ENCODE results near the gene EIF5A.
"Not testable (repeated sequence)": the region's sequence is repeated elsewhere in the genome, so short reads cannot be mapped to it uniquely, and the experiment has no call there.

EIF5A gene

GRCh38 chr17:7330638-7331015 is 23.2 kb downstream of the EIF5A start:
- DNase-seq (ENCODE audit: low spot score): no peak

- no peak for DNase-seq (ENCODE audit: low spot score)
Measured at GRCh38 chr17:7332111-7332510, 24.7 kb downstream of the EIF5A start.

GRCh38 chr17:7332600-7333069 is 25.2 kb downstream of the EIF5A start:
- not testable (repeated sequence) for DNase-seq (ENCODE audit: low spot score)

GRCh38 chr17:7334938-7335538 is 27.6 kb downstream of the EIF5A start:
- no peak for DNase-seq (ENCODE audit: low spot score)

- not testable (repeated sequence) for DNase-seq (ENCODE audit: low spot score)
Measured at GRCh38 chr17:7335765-7336164, 28.3 kb downstream of the EIF5A start.

- no peak for DNase-seq (ENCODE audit: low spot score)
Measured at GRCh38 chr17:7336240-7337175, 29.1 kb downstream of the EIF5A start, which contains the start of gene ACAP1. Gene ACAP1 (plus strand): TSS chr17:7336529. CDS start chr17:7336735, 206 bp downstream.

GRCh38 chr17:7337600-7337999 is 30.2 kb downstream of the EIF5A start:
- not testable (repeated sequence) for DNase-seq (ENCODE audit: low spot score)

GRCh38 chr17:7340179-7340578 is 32.8 kb downstream of the EIF5A start:
- no peak for DNase-seq (ENCODE audit: low spot score)

GRCh38 chr17:7341842-7342241 is 34.4 kb downstream of the EIF5A start:
- no peak for DNase-seq (ENCODE audit: low spot score)

GRCh38 chr17:7343250-7343649 is 35.8 kb downstream of the EIF5A start:
- no peak for DNase-seq (ENCODE audit: low spot score)

GRCh38 chr17:7346761-7347614 is 39.6 kb downstream of the EIF5A start:
- no peak for DNase-seq (ENCODE audit: low spot score)

- DNase-seq (ENCODE audit: low spot score): no peak
Measured at GRCh38 chr17:7347630-7348477, 40.4 kb downstream of the EIF5A start.

GRCh38 chr17:7348478-7349242 is 41.2 kb downstream of the EIF5A start:
- DNase-seq (ENCODE audit: low spot score): no peak

- peak; percentile 97 for DNase-seq (ENCODE audit: low spot score)
Measured at GRCh38 chr17:7351665-7352502, 44.5 kb downstream of the EIF5A start, which contains the start of gene KCTD11. Gene KCTD11 (plus strand): TSS chr17:7352162.

- DNase-seq (ENCODE audit: low spot score): no peak
Measured at GRCh38 chr17:7352503-7352889, 45.1 kb downstream of the EIF5A start.

GRCh38 chr17:7352910-7353635 is 45.6 kb downstream of the EIF5A start:
- DNase-seq (ENCODE audit: low spot score): no peak

GRCh38 chr17:7354262-7354843 is 46.9 kb downstream of the EIF5A start:
- no peak for DNase-seq (ENCODE audit: low spot score)

- DNase-seq (ENCODE audit: low spot score): no peak
Measured at GRCh38 chr17:7355053-7355452, 47.6 kb downstream of the EIF5A start, which contains the start of gene TMEM95. Gene TMEM95 (plus strand): TSS chr17:7355156. CDS start chr17:7355205, 49 bp downstream.
